DND-41 (cell line): Measurements from ENCODE around the gene NBEA.

Source experiments
- ATAC-seq: fragments of 200-7000 bp; cut with Tn5 transposase; 3 replicates; pipeline ENCODE4 v1.9.1; 2021; ENCODE audit warnings: low read depth; ENCODE audit not compliant: insufficient read depth
- DNase-seq: peaks from one replicate; pipeline ENCODE4 v3.0.0-alpha.2; 2020
- H2AFZ ChIP-seq: 2 replicates; pipeline ENCODE4 v1.6.0; 2012; ENCODE audit warnings: low read depth, low read length
- H3K27ac ChIP-seq: 2 replicates; pipeline ENCODE4 v1.5.1; 2012; ENCODE audit warnings: low read length, inconsistent platforms
- H3K27me3 ChIP-seq: fragments of 200-600 bp; sonication (generic); 2 replicates; pipeline ENCODE4 v1.6.0; 2012; ENCODE audit warnings: low read length, mild to moderate bottlenecking, inconsistent platforms; ENCODE audit not compliant: insufficient read depth, poor library complexity
- H3K36me3 ChIP-seq: 2 replicates; pipeline ENCODE4 v1.5.1; 2012; ENCODE audit warnings: low read length, inconsistent platforms; ENCODE audit not compliant: insufficient read depth
- H3K4me1 ChIP-seq: 2 replicates; pipeline ENCODE4 v1.5.1; 2012; ENCODE audit warnings: mild to moderate bottlenecking, low read length; ENCODE audit not compliant: insufficient read depth
- H3K4me2 ChIP-seq: 2 replicates; pipeline ENCODE4 v1.6.0; 2012; ENCODE audit warnings: mild to moderate bottlenecking, moderate library complexity, low read length, inconsistent platforms; ENCODE audit not compliant: insufficient read depth
- H3K4me3 ChIP-seq, 2 experiments: fragments of 200-600 bp in 1 of 2; shearing (Covaris generic) in 1 of 2; 2 replicates each; pipeline ENCODE4 v1.5.1; 2012 to 2016; ENCODE audit warnings: inconsistent platforms in 2 of 2, low read length in 2 of 2, mild to moderate bottlenecking in 2 of 2, low read depth in 1 of 2, moderate library complexity in 1 of 2
- H3K79me2 ChIP-seq: 2 replicates; pipeline ENCODE4 v1.6.0; 2012; ENCODE audit warnings: low read length, inconsistent platforms; ENCODE audit not compliant: insufficient read depth
- H3K9ac ChIP-seq: 2 replicates; pipeline ENCODE4 v1.6.0; 2012; ENCODE audit warnings: low read depth, mild to moderate bottlenecking, inconsistent platforms, low read length, moderate library complexity
- H3K9me3 ChIP-seq: 2 replicates; pipeline ENCODE4 v1.5.1; 2012; ENCODE audit warnings: low read length, moderate library complexity, mild to moderate bottlenecking, inconsistent platforms; ENCODE audit not compliant: insufficient read depth, severe bottlenecking
- H4K20me1 ChIP-seq: 2 replicates; pipeline ENCODE4 v1.6.0; 2012; ENCODE audit warnings: low read length; ENCODE audit not compliant: insufficient read depth
- CTCF ChIP-seq: IDR thresholded peaks from 2 replicates; pipeline ENCODE4 v1.5.1; 2012; ENCODE audit warnings: borderline replicate concordance, low read length, moderate library complexity, mild to moderate bottlenecking; ENCODE audit not compliant: poor library complexity, severe bottlenecking; ENCODE audit errors: extremely low read depth
- EZH2 ChIP-seq: IDR thresholded peaks from 3 replicates; pipeline ENCODE4 v1.6.1; 2012; ENCODE audit warnings: borderline replicate concordance, low read depth, mild to moderate bottlenecking, moderate library complexity, low read length, inconsistent platforms; ENCODE audit not compliant: severe bottlenecking

The NBEA gene

GRCh38 chr13:35469806-35470525 lies 527.9 kb downstream of the NBEA start:
- Histone ChIP-seq H3K4me1 (peaks cover 13% of the 10 kb centered on the region), H3K4me2 (no peak overlapping the region), H3K9me3 (no peaks in the 10 kb centered on the region), H3K36me3 (no peaks in the 10 kb centered on the region), H3K4me3 (no peak overlapping the region), H3K9ac (no peak overlapping the region), H3K79me2 (no peaks in the 10 kb centered on the region), H2AFZ (no peak overlapping the region), H3K27me3 (no peaks in the 10 kb centered on the region), H4K20me1 (no peaks in the 10 kb centered on the region), H3K27ac (no peak overlapping the region)
- no peak for ATAC-seq
- TF ChIP-seq EZH2 (no peak), CTCF (no peak)
- DNase-seq: no peak

GRCh38 chr13:35470671-35471661 lies 528.9 kb downstream of the NBEA start:
- Histone ChIP-seq H3K4me2 (no peak overlapping the region), H3K79me2 (no peaks in the 10 kb centered on the region), H3K27ac (no peak overlapping the region), H2AFZ (no peak overlapping the region), H3K9ac (no peak overlapping the region), H3K4me3 (no peak overlapping the region), H3K27me3 (no peaks in the 10 kb centered on the region), H3K36me3 (no peaks in the 10 kb centered on the region), H3K4me1 (peaks cover 21% of the 10 kb centered on the region), H3K9me3 (no peaks in the 10 kb centered on the region), H4K20me1 (no peaks in the 10 kb centered on the region)
- ATAC-seq: no peak
- TF ChIP-seq EZH2 (no peak), CTCF (no peak)
- no peak for DNase-seq

GRCh38 chr13:35471706-35472322 lies 529.7 kb downstream of the NBEA start:
- no peak overlapping the region for H3K4me3 ChIP-seq
- H3K27ac ChIP-seq: no peak overlapping the region
- no peaks in the 10 kb centered on the region for H3K36me3 ChIP-seq
- no peaks in the 10 kb centered on the region for H3K9me3 ChIP-seq
- peak overlapping the region; percentile 51 for H3K4me2 ChIP-seq
- DNase-seq (no peak), ATAC-seq (no peak)
- no peaks in the 10 kb centered on the region for H3K79me2 ChIP-seq
- H2AFZ ChIP-seq: no peak overlapping the region
- TF ChIP-seq EZH2 (no peak), CTCF (no peak)
- H3K9ac ChIP-seq: no peak overlapping the region
- H4K20me1 ChIP-seq: no peaks in the 10 kb centered on the region
- H3K27me3 ChIP-seq: no peaks in the 10 kb centered on the region
- H3K4me1 ChIP-seq: peaks cover 27% of the 10 kb centered on the region
